ENCODE measurements around the gene PRMT9. TPM values are rescaled to one million over a fixed set of nuclear protein-coding genes. Genes with fewer than 3 reads are reported as not detected.

PRMT9 gene
- total and polyA plus RNA-seq, 9 of the 15 experiments (the other 6 are each of a cell fraction or from before 2014, with no cell fraction given) = 3.5 to 15.6 (median 7.2) TPM

DNA sequence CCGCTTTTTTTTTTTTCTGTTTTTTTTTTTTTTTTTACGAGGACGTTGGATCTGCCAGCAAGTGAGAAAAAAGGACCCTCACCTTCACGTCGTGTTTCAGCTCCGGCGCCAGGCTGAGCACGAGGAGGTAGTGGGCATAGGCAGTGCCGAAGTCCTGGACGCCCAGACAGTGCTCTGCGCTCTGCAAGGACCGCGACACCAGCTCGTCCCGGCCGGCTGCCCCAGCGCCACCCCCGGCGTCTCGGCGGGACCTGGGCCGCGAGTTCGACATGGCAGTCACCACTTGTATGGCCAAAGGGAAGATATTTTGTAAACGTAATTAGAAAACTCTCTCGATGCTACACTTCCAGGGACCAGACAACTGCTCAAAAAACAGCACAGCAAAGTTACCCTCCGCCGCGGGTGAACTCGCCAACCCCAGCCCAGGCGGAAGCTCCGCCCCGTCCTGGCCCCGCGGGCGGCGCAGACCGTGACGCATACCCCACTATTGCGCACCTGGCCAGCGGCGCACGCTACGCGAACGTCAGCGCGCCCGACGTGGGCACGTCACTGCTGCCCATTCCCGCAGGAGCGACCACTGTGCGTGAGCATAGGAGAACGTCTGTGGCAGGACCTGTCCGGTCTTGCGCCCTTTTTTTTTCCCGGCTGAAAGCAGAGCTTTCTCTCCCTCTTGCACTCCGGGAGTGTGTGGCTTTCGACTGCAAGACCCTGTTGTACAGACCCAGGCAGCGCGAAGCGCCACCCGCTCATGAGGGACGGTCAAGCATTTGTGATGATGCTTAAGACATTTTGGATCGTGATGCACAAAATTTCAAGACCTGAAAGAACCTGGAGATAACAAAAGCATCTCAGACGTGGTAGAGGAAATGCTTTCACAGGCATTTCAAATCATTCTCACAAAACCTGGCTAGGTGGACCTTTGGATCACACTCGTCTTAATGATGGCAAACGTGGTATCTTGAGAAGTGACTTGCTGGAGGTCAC is at the start of gene PRMT9 (continued):
- TF ChIP-seq, protein P1, sequence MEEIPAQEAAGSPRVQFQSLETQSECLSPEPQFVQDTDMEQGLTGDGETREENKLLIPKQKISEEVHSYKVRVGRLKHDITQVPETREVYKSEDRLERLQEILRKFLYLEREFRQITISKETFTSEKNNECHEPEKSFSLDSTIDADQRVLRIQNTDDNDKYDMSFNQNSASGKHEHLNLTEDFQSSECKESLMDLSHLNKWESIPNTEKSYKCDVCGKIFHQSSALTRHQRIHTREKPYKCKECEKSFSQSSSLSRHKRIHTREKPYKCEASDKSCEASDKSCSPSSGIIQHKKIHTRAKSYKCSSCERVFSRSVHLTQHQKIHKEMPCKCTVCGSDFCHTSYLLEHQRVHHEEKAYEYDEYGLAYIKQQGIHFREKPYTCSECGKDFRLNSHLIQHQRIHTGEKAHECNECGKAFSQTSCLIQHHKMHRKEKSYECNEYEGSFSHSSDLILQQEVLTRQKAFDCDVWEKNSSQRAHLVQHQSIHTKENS (CRISPR knock-in tag; IDR thresholded peaks at IDR 0.05) = no peak
- TF ChIP-seq ZNF146 (CRISPR knock-in tag; IDR thresholded peaks at IDR 0.05; ENCODE audit: unreplicated experiment) (no peak), RNF2 (IDR thresholded peaks at IDR 0.05) (no peak), RCOR1 (IDR thresholded peaks at IDR 0.05; ENCODE audit: borderline replicate concordance in 1 of 2, low read depth in 2 of 2, low read length in 2 of 2) (no peak), ZNF174 (CRISPR knock-in tag; IDR thresholded peaks at IDR 0.05) (no peak), GABPB2 (CRISPR knock-in tag; conservative IDR thresholded peaks at IDR 0.05) (no peak), ZNF584 (CRISPR knock-in tag; IDR thresholded peaks at IDR 0.05; ENCODE audit: low read depth) (no peak), NELFE (IDR thresholded peaks at IDR 0.05; ENCODE audit: insufficient read depth, insufficient read length) (no peak), ASH1L (IDR thresholded peaks at IDR 0.05; ENCODE audit: borderline replicate concordance, low read depth, partially characterized antibody) (no peak), ERF (CRISPR knock-in tag; IDR thresholded peaks at IDR 0.05) (no peak), HNRNPH1 (optimal IDR thresholded peaks at IDR 0.05; ENCODE audit: low read depth, low read length) (no peak), SNRNP70 (optimal IDR thresholded peaks at IDR 0.05; ENCODE audit: low read depth, low read length) (no peak)
- TF ChIP-seq, protein P2, sequence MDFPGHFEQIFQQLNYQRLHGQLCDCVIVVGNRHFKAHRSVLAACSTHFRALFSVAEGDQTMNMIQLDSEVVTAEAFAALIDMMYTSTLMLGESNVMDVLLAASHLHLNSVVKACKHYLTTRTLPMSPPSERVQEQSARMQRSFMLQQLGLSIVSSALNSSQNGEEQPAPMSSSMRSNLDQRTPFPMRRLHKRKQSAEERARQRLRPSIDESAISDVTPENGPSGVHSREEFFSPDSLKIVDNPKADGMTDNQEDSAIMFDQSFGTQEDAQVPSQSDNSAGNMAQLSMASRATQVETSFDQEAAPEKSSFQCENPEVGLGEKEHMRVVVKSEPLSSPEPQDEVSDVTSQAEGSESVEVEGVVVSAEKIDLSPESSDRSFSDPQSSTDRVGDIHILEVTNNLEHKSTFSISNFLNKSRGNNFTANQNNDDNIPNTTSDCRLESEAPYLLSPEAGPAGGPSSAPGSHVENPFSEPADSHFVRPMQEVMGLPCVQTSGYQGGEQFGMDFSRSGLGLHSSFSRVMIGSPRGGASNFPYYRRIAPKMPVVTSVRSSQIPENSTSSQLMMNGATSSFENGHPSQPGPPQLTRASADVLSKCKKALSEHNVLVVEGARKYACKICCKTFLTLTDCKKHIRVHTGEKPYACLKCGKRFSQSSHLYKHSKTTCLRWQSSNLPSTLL (IDR thresholded peaks at IDR 0.05) = no peak
- TF ChIP-seq, protein P3, sequence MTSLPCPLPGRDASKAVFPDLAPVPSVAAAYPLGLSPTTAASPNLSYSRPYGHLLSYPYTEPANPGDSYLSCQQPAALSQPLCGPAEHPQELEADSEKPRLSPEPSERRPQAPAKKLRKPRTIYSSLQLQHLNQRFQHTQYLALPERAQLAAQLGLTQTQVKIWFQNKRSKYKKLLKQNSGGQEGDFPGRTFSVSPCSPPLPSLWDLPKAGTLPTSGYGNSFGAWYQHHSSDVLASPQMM (CRISPR knock-in tag; IDR thresholded peaks at IDR 0.05) = no peak
- TF ChIP-seq, protein P4, sequence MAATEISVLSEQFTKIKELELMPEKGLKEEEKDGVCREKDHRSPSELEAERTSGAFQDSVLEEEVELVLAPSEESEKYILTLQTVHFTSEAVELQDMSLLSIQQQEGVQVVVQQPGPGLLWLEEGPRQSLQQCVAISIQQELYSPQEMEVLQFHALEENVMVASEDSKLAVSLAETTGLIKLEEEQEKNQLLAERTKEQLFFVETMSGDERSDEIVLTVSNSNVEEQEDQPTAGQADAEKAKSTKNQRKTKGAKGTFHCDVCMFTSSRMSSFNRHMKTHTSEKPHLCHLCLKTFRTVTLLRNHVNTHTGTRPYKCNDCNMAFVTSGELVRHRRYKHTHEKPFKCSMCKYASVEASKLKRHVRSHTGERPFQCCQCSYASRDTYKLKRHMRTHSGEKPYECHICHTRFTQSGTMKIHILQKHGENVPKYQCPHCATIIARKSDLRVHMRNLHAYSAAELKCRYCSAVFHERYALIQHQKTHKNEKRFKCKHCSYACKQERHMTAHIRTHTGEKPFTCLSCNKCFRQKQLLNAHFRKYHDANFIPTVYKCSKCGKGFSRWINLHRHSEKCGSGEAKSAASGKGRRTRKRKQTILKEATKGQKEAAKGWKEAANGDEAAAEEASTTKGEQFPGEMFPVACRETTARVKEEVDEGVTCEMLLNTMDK (IDR thresholded peaks at IDR 0.05; ENCODE audit: borderline replicate concordance, insufficient read depth, low read depth, low read length, poor library complexity, severe bottlenecking) = no peak
- TF ChIP-seq, protein P5, sequence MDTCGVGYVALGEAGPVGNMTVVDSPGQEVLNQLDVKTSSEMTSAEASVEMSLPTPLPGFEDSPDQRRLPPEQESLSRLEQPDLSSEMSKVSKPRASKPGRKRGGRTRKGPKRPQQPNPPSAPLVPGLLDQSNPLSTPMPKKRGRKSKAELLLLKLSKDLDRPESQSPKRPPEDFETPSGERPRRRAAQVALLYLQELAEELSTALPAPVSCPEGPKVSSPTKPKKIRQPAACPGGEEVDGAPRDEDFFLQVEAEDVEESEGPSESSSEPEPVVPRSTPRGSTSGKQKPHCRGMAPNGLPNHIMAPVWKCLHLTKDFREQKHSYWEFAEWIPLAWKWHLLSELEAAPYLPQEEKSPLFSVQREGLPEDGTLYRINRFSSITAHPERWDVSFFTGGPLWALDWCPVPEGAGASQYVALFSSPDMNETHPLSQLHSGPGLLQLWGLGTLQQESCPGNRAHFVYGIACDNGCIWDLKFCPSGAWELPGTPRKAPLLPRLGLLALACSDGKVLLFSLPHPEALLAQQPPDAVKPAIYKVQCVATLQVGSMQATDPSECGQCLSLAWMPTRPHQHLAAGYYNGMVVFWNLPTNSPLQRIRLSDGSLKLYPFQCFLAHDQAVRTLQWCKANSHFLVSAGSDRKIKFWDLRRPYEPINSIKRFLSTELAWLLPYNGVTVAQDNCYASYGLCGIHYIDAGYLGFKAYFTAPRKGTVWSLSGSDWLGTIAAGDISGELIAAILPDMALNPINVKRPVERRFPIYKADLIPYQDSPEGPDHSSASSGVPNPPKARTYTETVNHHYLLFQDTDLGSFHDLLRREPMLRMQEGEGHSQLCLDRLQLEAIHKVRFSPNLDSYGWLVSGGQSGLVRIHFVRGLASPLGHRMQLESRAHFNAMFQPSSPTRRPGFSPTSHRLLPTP (IDR thresholded peaks at IDR 0.05; ENCODE audit: borderline replicate concordance, extremely low read depth, insufficient read length) = no peak

Data from K562 (cell line).